NCI-H2081 treated with DMSO at 0.1 percent for 48 hours (cell line): ENCODE results near the gene WDR33.
"Not testable (repeated sequence)": the region's sequence is repeated elsewhere in the genome, so short reads cannot be mapped to it uniquely, and the experiment has no call there.

Experiments used
- DNase-seq: peaks from one replicate; lab custom pipeline; 2025; lab: John Stamatoyannopoulos, UW

Gene WDR33

GRCh38 chr2:127810619-127811396 lies at the start of gene WDR33:
WDR33 (minus strand) TSS chr2:127811171; CDS start chr2:127770981, 40,190 bp downstream.
- DNase-seq, result peak; percentile 77

DNA sequence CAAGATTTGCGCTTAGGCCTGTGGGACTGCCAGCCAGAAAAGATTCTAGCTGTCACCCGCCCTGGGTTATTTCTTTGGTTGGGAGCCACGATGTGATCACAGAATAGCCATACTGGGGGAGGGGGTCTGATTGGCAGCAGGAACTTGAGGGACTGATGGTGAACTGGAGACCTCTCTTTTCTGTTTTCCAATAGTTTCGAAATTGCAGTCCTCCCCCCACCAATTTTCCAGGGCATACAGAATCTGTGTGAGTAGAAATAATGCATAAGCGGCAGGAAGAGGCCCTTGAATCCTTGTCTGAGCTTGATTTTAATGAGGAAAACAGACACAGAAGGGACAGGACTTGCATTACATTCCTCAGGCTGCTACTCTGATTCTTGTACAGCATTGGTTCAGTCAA lies 49.2 kb upstream of the WDR33 start:
- no peak for DNase-seq

DNA sequence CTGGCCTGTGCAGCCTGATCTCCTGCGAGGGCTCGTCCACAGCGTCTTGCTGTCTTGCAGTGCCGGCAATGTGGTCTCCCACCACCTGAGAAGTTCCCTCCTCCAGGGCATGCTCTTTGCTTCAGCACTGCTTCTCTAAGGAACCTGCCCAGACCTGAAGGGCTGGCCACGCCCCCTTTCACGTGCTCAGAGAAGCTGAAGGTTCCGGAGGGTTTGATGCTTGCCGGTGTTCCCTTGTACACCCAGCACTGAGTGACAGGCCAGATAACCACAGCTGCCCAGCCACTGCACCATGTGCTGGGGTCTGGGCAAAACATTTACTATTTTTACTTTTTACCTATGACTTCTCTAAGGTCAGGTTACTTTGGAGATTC lies 48.7 kb upstream of the WDR33 start:
- DNase-seq, result no peak

- no peak for DNase-seq
Observed at GRCh38 chr2:127857265-127857808, 46.4 kb upstream of the WDR33 start.

GRCh38 chr2:127853671-127854070 lies 42.7 kb upstream of the WDR33 start:
- no peak for DNase-seq

GRCh38 chr2:127852388-127852787 lies 41.4 kb upstream of the WDR33 start:
- no peak for DNase-seq

DNA sequence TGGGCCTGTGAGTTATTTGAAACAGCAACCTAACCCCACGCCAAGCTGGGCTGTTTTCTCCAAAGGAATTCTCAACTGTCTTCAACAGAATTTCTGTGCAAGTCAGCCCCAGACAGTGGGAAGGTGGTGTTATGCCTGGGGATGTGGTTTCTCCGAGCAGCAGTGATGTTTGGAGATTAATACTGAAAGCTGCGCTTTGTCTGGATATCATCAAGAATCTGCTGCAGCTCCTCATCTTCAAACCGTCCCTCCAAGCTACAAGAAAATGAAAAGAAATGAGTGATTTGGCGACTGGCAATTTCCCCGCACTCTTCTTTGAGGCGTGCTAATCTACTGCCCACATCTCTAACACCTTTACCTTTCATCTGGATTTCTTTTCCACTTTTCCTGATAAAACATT lies 37.0 kb upstream of the WDR33 start:
- no peak for DNase-seq

DNA sequence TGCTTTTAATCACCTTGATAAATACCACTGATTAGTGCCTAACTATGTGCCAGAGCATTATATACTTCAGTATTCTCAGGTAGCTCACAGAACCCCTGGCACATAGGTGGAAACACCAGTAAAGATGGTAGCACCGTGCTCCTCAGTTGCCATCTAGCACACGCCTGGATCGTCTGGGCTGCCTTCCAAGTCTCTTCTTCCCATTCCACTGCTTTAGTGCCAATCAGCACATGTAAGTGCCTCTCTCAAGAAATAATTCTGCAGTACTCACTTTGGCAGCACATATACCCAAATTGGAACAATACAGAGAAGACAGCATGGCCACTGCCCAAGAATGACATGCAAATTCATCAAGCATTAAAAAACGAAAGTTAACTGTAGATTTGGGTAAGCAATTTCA lies 34.0 kb upstream of the WDR33 start:
- DNase-seq, result no peak

DNA sequence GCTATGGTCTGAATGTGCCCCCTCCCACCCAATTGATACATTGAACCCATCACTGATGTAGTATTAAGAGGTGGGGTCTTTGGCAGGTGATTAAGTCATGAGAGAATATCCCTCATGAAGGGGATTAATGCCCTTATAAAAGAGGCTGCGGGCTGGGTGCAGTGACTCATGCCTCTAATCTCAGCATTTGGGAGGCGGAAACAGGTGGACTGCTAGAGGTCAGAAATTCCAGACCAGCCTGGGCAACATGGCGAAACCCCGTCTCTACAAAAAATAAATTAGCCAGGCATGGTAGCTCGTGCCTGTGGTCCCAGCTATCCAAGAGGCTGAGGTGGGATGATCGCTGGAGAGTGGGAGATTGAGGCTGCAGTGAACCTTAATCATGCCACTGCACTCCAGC lies 32.7 kb upstream of the WDR33 start:
- no peak for DNase-seq

GRCh38 chr2:127841466-127842178 lies 30.7 kb upstream of the WDR33 start:
- DNase-seq, result no peak

- DNase-seq, result no peak
Observed at GRCh38 chr2:127840893-127841292, 29.9 kb upstream of the WDR33 start.

DNA sequence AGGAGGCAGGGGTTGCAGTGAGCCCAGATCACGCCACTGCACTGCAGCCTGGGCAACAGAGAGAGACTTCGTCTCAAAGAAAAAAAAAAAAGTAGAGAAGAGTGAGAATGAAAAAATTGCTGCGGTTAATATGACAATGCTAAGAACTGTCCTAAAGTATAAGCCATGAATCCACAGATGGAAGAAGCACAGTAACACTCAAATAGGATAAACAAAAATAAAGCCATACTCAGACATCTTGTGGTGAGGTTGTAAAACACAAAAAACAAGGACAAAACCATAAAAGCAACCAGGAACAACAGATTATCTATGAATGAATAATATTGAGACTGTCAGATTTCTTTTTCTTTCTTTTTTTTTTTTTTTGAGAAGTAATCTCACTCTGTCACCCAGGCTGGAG lies 24.0 kb upstream of the WDR33 start:
- DNase-seq, result no peak

DNA sequence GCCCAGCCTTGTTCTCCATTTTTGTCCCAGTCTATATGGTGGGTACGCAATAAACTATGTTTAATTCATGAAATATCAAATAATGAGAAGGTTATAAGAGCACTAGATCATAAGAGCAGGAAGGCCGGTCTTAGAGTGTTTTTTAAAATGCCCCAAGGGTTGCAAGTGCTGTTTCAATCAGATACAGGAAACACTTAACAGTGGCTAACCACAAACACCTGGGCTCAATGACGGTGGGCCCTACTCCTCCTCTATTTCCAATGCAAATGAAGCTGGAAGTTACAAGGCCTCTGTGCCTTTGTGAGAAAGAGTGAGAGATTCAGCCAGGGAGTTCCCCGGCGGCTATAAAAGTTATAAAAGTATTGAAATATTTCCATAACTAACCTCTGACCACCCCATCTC lies 18.9 kb upstream of the WDR33 start:
- no peak for DNase-seq

DNA sequence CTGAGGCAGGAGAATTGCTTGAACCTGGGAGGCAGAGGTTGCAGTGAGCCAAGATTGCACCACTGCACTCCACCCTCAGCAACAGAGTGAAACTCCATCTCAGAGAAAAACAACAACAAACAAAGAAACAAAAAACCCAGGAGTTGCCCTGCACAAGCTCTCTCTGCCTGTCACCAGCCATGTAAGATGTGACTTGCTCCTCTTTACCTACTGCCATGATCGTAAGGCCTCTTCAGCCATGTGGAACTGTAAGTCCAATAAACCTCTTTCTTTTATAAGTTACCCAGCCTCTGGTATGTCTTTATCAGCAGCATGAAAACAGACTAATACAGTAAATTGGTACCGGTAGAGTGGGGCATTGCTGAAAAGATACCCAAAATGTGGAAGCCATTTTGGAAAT lies 15.7 kb upstream of the WDR33 start:
- not testable (repeated sequence) for DNase-seq

- no peak for DNase-seq
Observed at GRCh38 chr2:127826047-127826446, 15.1 kb upstream of the WDR33 start.

DNA sequence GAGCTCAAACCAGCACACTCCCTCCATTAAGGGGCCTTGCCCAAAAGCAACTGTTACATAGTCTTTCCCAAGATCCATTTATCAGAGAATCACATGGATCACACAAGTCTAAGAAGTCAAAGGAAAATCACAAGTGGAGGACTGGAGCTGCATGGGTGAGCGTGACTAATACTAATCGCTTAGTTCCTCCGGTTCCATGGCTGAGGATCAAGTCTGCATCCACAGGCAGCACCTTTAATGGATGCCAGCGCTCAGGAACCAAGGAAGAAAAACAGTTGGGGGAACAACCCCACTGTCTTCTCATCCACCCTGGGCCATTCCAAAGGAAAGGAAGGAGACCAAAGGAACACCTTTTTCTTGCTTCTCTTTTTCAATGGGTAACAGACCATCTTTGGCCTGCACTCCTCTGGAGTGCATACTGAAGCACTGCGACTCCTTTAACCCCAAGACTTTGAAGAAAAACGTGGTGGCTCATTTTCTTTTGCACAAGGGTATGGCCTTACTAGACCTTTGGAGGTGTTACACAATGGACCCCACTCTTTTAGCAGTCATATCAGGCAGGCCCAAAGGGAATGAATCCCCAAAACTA lies 9.2 kb upstream of the WDR33 start:
- no peak for DNase-seq

DNA sequence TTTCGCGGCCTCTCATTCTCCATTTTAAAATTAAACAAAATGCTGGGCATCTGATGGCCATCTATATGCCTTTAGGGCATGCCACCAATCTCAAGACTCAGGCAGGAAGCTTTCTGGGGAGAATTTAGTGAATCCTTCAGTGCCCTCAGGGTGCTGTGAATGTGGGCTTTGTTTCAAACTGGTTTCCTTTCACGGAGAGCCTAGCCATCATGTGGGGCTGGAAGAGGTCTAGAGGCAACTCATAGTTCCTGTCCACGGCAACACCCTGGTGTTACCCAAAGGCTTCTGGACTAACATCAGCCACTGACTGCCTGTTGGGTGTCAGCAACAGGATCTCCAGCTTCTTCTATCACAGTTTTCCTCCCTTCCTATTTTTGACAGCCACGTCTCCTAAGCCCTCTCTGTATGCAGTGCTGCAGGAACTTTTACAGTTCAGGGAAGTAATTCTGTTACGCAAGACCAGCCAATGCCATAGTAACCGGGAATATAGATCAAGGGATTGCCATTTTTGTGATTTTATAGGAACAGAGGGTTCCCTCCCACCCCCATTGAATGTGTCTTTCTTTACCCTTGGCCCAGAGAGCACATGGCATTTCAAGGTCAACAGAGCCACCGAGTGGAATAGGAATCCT lies 7.9 kb upstream of the WDR33 start:
- no peak for DNase-seq

- DNase-seq, result no peak
Observed at GRCh38 chr2:127818241-127818640, 7.3 kb upstream of the WDR33 start.

DNA sequence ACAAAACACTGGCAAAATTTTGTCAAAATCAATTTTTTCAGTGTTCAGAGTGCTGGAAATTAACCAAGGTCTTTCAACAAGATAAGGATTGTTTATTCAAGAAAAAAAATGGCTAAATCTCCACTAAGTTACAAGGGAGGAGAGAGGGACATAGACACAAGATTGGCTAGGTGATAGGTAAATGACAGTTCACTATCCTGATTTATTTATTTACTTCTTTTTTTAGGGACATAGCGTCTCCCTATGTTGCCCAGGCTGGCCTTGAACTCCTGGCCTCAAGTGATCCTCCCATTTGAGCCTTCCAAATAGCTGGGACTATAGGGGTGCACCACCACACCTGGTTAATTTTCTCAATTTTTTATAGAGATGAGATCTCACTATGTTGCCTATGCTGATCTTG lies 3.7 kb upstream of the WDR33 start:
- no peak for DNase-seq

GRCh38 chr2:127812441-127812840 lies 1.5 kb upstream of the WDR33 start:
- DNase-seq, result not testable (repeated sequence)

DNA sequence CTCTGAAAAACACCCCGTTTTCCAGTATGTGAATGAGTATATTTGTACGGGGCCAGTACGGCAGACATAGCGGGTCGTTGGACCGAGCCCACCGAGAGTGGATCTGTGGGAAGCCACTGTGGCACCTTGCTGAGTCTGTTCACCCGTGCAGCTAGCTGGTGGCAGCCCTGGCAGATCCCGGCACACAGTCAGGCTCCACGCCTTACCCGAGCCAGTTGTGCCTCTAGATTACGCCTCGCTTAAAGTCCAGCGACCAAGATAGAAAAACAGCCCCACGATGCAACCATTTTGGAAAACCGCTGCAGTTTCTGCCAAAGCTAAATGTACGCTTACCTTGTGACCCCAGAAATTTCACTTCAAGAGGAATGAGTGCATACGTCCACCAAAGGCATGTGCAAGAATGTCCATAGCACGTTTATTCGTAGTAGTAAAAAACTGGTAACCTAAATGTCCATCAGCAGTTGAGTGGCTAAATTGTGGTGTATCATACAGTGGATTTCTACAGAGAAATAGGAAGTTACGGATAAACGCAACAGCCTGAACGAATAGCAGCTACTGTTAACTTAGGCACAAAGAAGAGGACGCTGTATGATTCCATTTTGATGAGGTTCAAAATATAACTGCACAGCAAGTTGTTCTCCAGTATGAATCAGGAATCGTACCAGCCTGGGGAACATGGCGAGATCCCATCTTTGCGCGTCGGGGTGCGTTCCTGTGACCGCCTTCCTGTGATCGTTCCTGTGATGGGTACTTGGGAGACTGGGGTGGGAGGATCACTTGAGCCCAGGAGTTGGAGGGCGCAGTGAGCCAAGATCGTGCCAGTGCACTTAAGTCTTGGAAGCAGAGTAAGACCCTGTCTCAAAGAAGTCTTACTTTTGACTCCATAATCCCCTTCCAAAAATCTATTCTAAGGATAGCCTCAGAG lies 688 bp upstream of the WDR33 start:
- no peak for DNase-seq
